Osteoblast (primary cell): Measurements from ENCODE around the gene NXN. TPM values are rescaled to one million over a fixed set of nuclear protein-coding genes. Genes with fewer than 3 reads are reported as not detected.

Experiments used
- DNase-seq: peaks from one replicate; pipeline ENCODE4 v3.0.0; 2011; ENCODE audit warnings: low spot score, mixed read lengths; ENCODE audit not compliant: insufficient read length; ENCODE audit errors: missing footprints
- H2AFZ ChIP-seq: 2 replicates; pipeline ENCODE4 v1.6.0; 2011; ENCODE audit warnings: mild to moderate bottlenecking, low read length
- H3K27ac ChIP-seq: 2 replicates; pipeline ENCODE4 v1.5.1; 2011; ENCODE audit warnings: mild to moderate bottlenecking, low read depth, low read length, moderate library complexity
- H3K27me3 ChIP-seq: 2 replicates; pipeline ENCODE4 v1.6.0; 2012; ENCODE audit warnings: mild to moderate bottlenecking, control low read depth, inconsistent platforms, low read length, moderate library complexity; ENCODE audit not compliant: insufficient read depth
- H3K36me3 ChIP-seq: 2 replicates; pipeline ENCODE4 v1.5.1; 2011; ENCODE audit warnings: mild to moderate bottlenecking, low read length, control low read depth, moderate library complexity; ENCODE audit not compliant: insufficient read depth
- H3K4me1 ChIP-seq: 2 replicates; pipeline ENCODE4 v1.5.1; 2011; ENCODE audit warnings: mild to moderate bottlenecking, low read length, control low read depth, moderate library complexity; ENCODE audit not compliant: insufficient read depth
- H3K4me2 ChIP-seq: 2 replicates; pipeline ENCODE4 v1.6.0; 2011; ENCODE audit warnings: mild to moderate bottlenecking, low read length; ENCODE audit not compliant: insufficient read depth
- H3K4me3 ChIP-seq: fragments of 200-600 bp; sonication (generic); 3 replicates; pipeline ENCODE4 v1.5.1; 2012; ENCODE audit warnings: mild to moderate bottlenecking, low read length, inconsistent platforms; ENCODE audit not compliant: insufficient read depth
- H3K79me2 ChIP-seq: 2 replicates; pipeline ENCODE4 v1.6.0; 2012; ENCODE audit warnings: mild to moderate bottlenecking, low read length, control low read depth, inconsistent platforms; ENCODE audit not compliant: insufficient read depth
- H3K9me3 ChIP-seq: 2 replicates; pipeline ENCODE4 v1.5.1; 2011; ENCODE audit warnings: low read depth, low read length, control low read depth
- H4K20me1 ChIP-seq: 2 replicates; pipeline ENCODE4 v1.6.0; 2012; ENCODE audit warnings: mild to moderate bottlenecking, low read length, control low read depth; ENCODE audit not compliant: insufficient read depth
- CTCF ChIP-seq: IDR thresholded peaks from 2 replicates; pipeline ENCODE4 v1.5.1; 2011; ENCODE audit warnings: mild to moderate bottlenecking, low read depth, low read length, moderate library complexity; ENCODE audit errors: extremely low read depth
- total RNA-seq: library from RNA; depleted of rRNA; stranded (reverse); fragments of >200 nt; gene quantifications from 2 replicates; pipeline ENCODE4 v1.2.3, GENCODE V29; 2012

The NXN gene
- total RNA-seq, 1 donor: 68.8 TPM

GRCh38 chr17:951325-952132, 28.0 kb downstream of the NXN start:
- Histone ChIP-seq H2AFZ (peak overlapping the region; percentile 68), H3K79me2 (peaks cover 8% of the 10 kb centered on the region), H3K4me3 (peak overlapping the region; percentile 62), H3K9me3 (no peaks in the 10 kb centered on the region), H3K27ac (peak overlapping the region; percentile 84), H3K4me1 (peaks cover 22% of the 10 kb centered on the region), H3K4me2 (peak overlapping the region; percentile 73), H3K36me3 (peaks cover 4% of the 10 kb centered on the region), H4K20me1 (peaks cover 4% of the 10 kb centered on the region), H3K27me3 (no peaks in the 10 kb centered on the region)
- TF ChIP-seq CTCF: no peak
- DNase-seq: peak; percentile 99

GRCh38 chr17:949623-950303, 29.8 kb downstream of the NXN start:
- H3K27ac ChIP-seq: peak overlapping the region; percentile 19
- no peaks in the 10 kb centered on the region for H3K27me3 ChIP-seq
- no peak overlapping the region for H3K4me3 ChIP-seq
- DNase-seq: no peak
- H3K79me2 ChIP-seq: peaks cover 8% of the 10 kb centered on the region
- H3K36me3 ChIP-seq: no peaks in the 10 kb centered on the region
- no peak overlapping the region for H2AFZ ChIP-seq
- H3K4me2 ChIP-seq: peak overlapping the region; percentile 53
- no peak for TF ChIP-seq CTCF
- H3K4me1 ChIP-seq: peaks cover 21% of the 10 kb centered on the region
- H4K20me1 ChIP-seq: no peaks in the 10 kb centered on the region
- no peaks in the 10 kb centered on the region for H3K9me3 ChIP-seq

- no peaks in the 10 kb centered on the region for H3K27me3 ChIP-seq
- no peak overlapping the region for H3K27ac ChIP-seq
- peaks cover 18% of the 10 kb centered on the region for H3K4me1 ChIP-seq
- H3K79me2 ChIP-seq: peaks cover 8% of the 10 kb centered on the region
- no peak overlapping the region for H3K4me3 ChIP-seq
- no peak overlapping the region for H3K4me2 ChIP-seq
- no peaks in the 10 kb centered on the region for H3K36me3 ChIP-seq
- H4K20me1 ChIP-seq: peaks cover 3% of the 10 kb centered on the region
- H3K9me3 ChIP-seq: no peaks in the 10 kb centered on the region
- no peak overlapping the region for H2AFZ ChIP-seq
- no peak for DNase-seq
- TF ChIP-seq CTCF: no peak
Measured at GRCh38 chr17:948284-948852, 31.2 kb downstream of the NXN start.
